ENCODE data around the gene KDR. TPM values are rescaled to one million over a fixed set of nuclear protein-coding genes. Genes with fewer than 3 reads are reported as not detected.

The KDR gene
- total RNA-seq, 1 donor from 2014 or later = 0.24 TPM

GRCh38 chr4:55133951-55134350 is 8.6 kb upstream of the KDR start:
- Mint-ChIP-seq H3K27me3 (ENCODE audit: unreplicated experiment) (peaks cover 54% of the 10 kb centered on the region), H3K4me3 (ENCODE audit: unreplicated experiment) (no peak overlapping the region), H3K9me3 (ENCODE audit: unreplicated experiment) (no peaks in the 10 kb centered on the region), H3K27ac (ENCODE audit: unreplicated experiment) (no peak overlapping the region), H3K36me3 (ENCODE audit: unreplicated experiment) (no peaks in the 10 kb centered on the region), H3K4me1 (ENCODE audit: unreplicated experiment) (no peaks in the 10 kb centered on the region)
- DNase-seq (ENCODE audit: extremely low spot score, unreplicated experiment) = no peak
- no peak for TF ChIP-seq CTCF (IDR thresholded peaks at IDR 0.05)

- no peak for DNase-seq (ENCODE audit: extremely low spot score, unreplicated experiment)
- H3K27me3 Mint-ChIP-seq (ENCODE audit: unreplicated experiment) = peaks cover 54% of the 10 kb centered on the region
- no peaks in the 10 kb centered on the region for H3K36me3 Mint-ChIP-seq (ENCODE audit: unreplicated experiment)
- no peaks in the 10 kb centered on the region for H3K4me1 Mint-ChIP-seq (ENCODE audit: unreplicated experiment)
- no peak for TF ChIP-seq CTCF (IDR thresholded peaks at IDR 0.05)
- H3K9me3 Mint-ChIP-seq (ENCODE audit: unreplicated experiment) = no peaks in the 10 kb centered on the region
- H3K4me3 Mint-ChIP-seq (ENCODE audit: unreplicated experiment) = no peak overlapping the region
- H3K27ac Mint-ChIP-seq (ENCODE audit: unreplicated experiment) = no peak overlapping the region
Observed at GRCh38 chr4:55132775-55133174, 7.4 kb upstream of the KDR start.

GRCh38 chr4:55127521-55127920 is 2.1 kb upstream of the KDR start:
- no peaks in the 10 kb centered on the region for H3K36me3 Mint-ChIP-seq (ENCODE audit: unreplicated experiment)
- H3K9me3 Mint-ChIP-seq (ENCODE audit: unreplicated experiment) = no peaks in the 10 kb centered on the region
- TF ChIP-seq CTCF (IDR thresholded peaks at IDR 0.05) = no peak
- peaks cover 19% of the 10 kb centered on the region for H3K4me1 Mint-ChIP-seq (ENCODE audit: unreplicated experiment)
- no peak overlapping the region for H3K27ac Mint-ChIP-seq (ENCODE audit: unreplicated experiment)
- no peak for DNase-seq (ENCODE audit: extremely low spot score, unreplicated experiment)
- H3K27me3 Mint-ChIP-seq (ENCODE audit: unreplicated experiment) = peaks cover 65% of the 10 kb centered on the region
- no peak overlapping the region for H3K4me3 Mint-ChIP-seq (ENCODE audit: unreplicated experiment)

GRCh38 chr4:55127053-55127452 is 1.7 kb upstream of the KDR start:
- peaks cover 19% of the 10 kb centered on the region for H3K4me1 Mint-ChIP-seq (ENCODE audit: unreplicated experiment)
- H3K27ac Mint-ChIP-seq (ENCODE audit: unreplicated experiment) = no peak overlapping the region
- H3K9me3 Mint-ChIP-seq (ENCODE audit: unreplicated experiment) = no peaks in the 10 kb centered on the region
- no peak for DNase-seq (ENCODE audit: extremely low spot score, unreplicated experiment)
- peaks cover 69% of the 10 kb centered on the region for H3K27me3 Mint-ChIP-seq (ENCODE audit: unreplicated experiment)
- TF ChIP-seq CTCF (IDR thresholded peaks at IDR 0.05) = no peak
- H3K36me3 Mint-ChIP-seq (ENCODE audit: unreplicated experiment) = no peaks in the 10 kb centered on the region
- no peak overlapping the region for H3K4me3 Mint-ChIP-seq (ENCODE audit: unreplicated experiment)

GRCh38 chr4:55125763-55126541 is 557 bp upstream of the KDR start:
- no peaks in the 10 kb centered on the region for H3K9me3 Mint-ChIP-seq (ENCODE audit: unreplicated experiment)
- H3K27me3 Mint-ChIP-seq (ENCODE audit: unreplicated experiment) = peaks cover 70% of the 10 kb centered on the region
- TF ChIP-seq CTCF (IDR thresholded peaks at IDR 0.05) = no peak
- H3K4me3 Mint-ChIP-seq (ENCODE audit: unreplicated experiment) = peak overlapping the region; percentile 81
- no peak overlapping the region for H3K27ac Mint-ChIP-seq (ENCODE audit: unreplicated experiment)
- H3K36me3 Mint-ChIP-seq (ENCODE audit: unreplicated experiment) = no peaks in the 10 kb centered on the region
- H3K4me1 Mint-ChIP-seq (ENCODE audit: unreplicated experiment) = peaks cover 19% of the 10 kb centered on the region
- no peak for DNase-seq (ENCODE audit: extremely low spot score, unreplicated experiment)

Data from osteocyte (in vitro differentiated cells).